TTC549 (cell line): Measurements from ENCODE around the gene LRRC15.

Experiments
- FAIRE-seq: peaks from 2 replicates; lab custom pipeline; 2012; peaks lifted over from hg19 to GRCh38; lab: Jason Lieb, UNC

The LRRC15 gene

DNA sequence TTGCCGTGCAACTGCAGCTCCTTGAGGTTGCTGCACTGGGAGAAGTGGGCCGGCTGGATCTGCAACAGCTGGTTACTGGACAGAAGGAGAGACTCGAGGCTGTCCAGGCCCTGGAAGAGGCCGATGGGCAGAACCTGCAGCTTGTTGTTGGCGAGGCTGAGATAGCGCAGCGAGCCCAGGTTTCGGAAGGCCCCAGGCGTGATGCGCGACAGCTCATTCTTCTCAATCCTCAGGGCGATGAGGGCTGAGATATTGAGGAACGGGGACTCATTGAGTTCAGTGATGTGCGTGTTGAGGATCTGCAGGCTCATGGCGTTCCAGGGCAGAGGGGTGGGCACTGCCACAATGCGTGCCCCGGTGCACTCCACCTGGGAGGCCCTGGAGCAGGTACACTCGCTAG lies 9.0 kb downstream of the LRRC15 start:
- FAIRE-seq, result no peak

DNA sequence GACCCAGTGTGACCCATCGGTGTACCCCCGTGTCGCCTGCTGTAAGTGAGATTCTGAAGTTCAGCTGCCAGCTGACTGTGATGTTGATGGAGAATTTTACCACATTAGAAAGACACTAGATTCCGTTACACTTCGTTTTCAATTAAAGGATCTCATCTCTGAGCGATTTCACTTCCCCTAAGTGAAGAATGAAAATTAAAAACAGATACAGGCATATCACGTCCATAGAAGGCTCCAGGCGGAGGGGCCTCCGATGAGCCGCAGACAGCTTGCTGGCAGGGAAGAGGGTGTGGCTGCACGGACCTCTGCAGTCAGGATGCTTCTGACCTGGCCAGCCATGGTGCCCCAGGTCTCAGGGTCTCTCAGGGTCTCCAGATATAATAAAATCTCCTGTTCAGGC lies 11.9 kb downstream of the LRRC15 start:
- no peak for FAIRE-seq

DNA sequence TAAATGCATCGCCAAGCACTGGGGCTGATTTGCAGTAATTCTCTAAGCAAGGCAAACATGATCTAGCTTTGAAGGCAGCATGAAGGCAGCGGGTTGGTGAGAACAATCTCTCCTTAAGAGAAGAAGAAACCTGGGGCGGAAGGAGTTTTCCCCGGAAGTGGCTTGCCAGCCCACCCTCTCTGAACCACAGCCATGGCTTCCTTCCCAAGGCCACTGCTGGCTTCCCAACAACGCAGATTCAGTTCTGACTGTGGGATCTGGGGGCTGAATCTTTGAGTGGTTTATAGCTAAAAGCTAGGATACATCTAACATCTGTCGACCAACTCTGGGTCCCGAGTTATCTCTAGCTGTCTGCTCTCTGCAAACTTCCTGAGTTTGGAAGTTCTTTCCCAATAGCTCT lies 14.2 kb downstream of the LRRC15 start:
- FAIRE-seq, result no peak

DNA sequence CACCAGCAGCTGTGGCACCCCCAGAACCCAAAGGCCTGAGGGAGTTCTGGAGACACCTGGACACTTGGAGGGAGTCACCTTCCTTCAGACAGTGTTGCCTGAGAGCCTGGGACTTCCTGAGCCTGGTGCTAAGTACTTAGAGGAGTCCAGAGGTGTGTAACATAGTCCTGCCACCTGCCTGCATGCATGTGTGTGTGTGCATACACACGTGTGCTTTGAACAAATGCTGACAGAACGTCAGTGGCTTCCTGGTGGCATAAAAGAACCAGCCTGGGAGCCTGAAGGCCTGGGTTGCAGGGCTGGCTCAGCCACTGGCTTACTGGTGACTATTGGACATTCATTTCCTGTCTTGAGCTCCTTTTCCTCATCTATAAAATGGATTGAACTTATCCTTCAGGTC lies 15.2 kb downstream of the LRRC15 start:
- no peak for FAIRE-seq

DNA sequence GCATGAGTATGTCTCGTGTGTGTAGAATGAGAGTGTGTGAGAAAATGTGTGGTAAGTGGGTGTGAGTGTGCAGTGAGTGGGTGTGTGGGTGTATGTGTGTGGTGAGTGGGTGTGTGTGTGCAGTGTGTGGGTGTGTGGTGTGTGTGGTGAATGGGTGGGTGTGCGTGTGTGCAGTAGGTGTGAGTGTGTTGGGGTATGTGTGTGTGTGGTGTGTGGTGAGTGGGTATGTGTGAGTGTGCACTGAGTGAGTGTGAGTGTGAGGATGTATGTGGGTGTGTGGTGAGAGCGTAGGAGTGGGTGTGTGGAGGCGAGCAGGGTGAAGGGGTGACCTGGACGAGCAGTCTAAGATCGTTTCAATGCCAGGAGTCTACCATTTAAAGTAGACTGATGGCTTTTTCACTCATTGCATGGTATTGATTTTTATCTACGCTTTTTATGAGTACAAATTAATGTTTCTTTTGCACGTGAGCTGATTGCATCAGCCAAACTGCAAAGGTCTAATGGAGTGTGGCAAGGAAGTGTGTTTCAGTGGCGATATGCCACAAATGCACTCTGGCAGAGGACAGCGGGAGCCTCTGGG lies 16.8 kb downstream of the LRRC15 start:
- FAIRE-seq, result no peak

DNA sequence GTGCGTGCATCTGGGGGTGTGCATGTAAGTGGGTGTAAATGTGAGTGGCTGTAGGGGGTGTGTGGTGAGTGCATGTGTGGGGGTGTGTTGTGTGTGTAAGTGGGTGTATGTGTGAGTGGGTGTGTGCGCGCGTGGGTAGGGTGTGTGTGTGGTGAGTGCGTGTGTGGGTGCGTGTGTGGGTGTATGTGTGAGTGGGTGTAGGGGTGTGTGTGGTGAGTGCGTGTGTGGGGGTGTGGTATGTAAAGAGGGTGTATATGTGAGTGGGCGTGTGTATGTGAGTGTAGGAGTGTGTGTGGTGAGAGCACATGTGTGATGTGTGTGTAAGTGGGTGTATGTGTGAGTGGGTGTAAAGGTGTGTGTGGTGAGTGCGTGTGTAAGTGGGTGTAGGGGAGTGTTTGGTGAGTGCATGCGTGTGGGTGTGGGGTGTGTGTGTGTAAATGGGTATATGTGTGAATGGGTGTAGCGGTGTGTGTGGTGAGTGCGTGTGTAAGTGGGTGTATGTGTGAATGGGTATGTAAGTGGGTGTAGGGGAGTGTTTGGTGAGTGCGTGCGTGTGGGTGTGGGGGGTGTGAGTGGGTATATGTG lies 17.5 kb downstream of the LRRC15 start:
- FAIRE-seq, result no peak

DNA sequence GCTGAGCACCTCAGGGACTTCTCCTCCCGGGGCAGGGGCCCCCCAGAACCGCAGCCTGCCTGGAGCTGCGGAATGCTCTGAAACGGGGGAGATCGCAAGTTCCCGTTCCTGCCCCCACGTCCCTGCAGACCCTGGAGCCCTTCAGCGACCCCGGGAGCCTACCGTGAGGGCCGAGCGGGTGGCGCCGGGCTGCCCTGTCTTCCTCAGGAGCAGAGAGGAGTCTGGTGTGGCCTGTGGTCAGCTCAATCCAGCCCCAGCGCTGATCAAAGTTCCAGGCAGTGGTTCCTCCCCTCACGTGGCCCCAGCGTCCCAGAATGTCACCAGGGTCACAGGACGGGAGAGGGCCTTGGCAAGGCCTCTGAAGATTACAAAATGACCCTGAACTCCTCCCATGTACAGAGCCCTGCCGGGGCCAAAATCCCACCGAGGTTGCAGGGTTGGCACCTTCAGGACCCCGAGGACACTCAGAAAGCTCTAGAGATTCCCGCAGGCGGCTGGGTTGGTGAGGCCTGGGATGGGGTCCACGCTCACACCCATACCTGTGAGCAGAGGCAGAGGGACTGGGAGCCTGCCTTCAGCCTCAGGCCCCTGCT lies 18.4 kb downstream of the LRRC15 start, which contains the start of gene CPN2:
TSS of gene CPN2 (minus strand) at position 249 of the 593 bp plus-strand sequence. CDS start 8,626 bp downstream, outside the sequence.
- no peak for FAIRE-seq

DNA sequence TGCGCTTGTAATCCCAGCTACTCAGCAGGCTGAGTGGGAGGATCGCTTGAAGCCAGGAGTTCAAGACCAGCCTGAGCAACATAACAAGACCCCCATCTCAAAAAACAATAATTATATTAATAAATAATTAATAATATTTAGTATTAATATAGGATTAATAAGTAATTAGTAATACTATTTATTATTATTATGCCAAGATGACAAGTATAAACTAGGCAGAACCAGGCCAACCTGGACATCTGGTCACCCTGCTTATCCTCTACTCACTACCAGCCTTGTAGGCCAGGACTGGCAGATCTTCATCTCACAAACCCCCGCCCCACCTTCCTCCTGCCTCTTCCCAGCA lies 18.8 kb downstream of the LRRC15 start:
- FAIRE-seq, result no peak

DNA sequence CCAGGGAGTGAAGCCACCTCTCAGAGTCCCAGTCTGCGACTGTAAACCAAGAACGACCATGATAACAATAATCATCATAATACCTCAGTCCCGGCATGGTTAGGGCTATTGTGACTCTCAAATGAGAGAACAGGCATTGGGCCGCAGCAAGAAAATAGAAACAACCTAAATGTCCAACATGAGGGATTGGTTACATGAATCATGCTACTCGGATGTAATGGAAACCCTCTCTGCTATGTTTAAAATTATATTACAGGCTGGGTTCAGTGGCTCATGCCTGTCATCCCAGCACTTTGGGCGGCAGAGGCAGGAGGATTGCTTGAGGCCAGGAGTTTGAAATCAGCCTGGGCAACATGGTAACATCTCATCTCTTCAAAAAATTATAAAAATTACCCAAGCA lies 21.2 kb downstream of the LRRC15 start:
- FAIRE-seq, result no peak

DNA sequence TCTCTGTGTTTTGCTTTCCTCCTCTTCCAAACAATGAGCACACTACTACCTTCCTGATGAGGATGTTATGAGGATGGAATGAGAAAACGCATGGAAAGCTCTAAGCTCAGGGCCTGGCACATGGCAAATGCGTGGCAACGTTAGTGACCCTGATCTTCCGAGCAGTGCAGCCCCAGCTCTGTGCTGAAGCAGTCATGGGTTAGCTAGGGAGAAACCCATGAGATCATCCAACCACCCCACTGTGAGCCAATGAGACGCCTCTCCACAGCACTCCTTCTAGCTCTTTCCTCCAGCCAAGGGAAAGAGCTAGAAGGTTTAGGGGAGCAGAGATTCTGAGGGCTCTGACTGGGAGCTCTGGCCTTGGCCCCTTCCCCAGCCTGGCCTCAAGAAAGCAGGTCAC lies 22.9 kb downstream of the LRRC15 start:
- FAIRE-seq, result no peak

DNA sequence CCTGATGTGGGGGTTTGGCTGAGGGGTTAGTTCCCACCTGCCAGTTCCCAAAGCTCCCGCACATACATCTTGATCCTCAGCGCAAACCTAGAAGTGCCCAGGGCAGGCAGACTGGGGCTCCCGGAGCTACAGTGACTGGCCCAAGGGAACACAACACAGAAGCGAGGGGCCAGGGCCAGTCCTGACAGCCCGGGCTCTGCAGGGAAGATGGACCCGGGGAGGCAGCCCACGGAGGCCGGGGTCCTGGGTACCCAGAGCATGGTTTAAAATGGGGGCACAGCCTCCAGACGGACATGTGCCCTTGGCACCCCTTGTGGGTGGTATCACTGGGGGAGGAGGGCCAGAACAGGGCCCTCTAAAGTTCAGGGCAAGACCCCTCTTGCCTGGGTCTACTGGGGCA lies 23.5 kb downstream of the LRRC15 start:
- no peak for FAIRE-seq

DNA sequence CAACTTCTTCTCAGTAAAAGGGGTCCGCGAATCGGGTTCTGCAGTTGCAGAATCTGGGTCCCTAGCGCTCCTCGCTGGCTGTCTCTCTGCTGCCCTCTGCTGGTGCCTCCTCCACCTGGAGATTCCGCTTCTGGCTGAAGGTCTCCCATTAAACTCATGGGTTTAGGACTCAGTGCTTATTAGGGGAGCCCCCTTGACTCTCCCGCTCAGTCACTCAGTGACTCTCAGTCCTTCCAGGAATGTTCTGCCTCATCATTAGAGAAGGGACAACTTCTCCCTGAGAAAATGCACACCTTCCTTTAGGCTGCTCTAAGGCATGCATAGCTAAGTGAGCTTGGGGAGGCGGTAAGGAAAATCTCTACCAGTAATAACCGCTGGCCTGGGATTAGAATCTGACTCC lies 25.5 kb downstream of the LRRC15 start:
- no peak for FAIRE-seq

DNA sequence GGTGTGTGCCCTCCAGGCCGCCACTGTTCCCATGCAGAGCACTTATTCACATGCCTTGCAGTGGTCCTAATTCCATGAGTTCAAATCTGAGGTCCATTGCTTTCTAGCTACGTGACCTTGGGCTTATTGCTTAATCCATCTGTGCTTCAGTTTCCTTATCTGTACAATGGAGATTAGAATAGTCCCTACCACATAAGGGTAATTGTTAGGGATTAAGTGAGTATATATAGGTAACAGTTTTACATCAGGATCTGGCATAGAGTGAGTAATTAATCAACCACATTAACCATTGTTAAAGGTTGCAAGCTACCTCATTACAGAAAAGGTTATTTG lies 26.0 kb downstream of the LRRC15 start:
- no peak for FAIRE-seq

DNA sequence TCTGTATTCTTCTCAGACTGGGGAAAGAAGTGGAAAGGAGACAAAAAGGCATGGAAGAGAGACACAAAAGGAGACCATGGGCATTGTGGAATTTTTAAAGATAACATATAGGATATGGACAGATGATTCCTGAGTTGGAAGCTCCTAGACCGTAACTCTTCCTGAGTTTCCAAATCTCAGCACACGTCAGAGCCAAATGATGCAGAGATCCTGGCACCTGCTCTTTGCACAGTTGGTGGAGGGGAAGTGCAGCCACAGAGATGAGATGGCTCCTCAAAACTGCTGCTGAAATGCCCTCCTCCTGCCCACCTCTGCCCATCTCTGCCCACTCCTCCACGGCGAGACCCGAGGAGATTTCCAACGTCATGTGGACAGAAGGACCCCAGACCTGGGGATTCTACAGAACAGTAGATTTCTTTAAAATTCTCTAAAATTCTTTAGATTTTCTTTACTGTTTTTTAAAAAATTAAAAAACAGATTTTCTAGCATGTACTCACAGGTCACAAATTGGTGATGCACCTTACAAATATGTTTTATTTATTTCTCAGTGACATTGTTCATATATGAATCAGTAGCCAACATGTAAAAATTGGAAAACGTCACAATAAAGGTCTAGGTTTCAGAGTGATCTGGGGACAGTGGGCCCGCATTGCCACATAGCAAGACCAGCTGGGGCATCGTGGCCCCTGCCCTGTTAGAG lies 26.5 kb downstream of the LRRC15 start:
- no peak for FAIRE-seq

DNA sequence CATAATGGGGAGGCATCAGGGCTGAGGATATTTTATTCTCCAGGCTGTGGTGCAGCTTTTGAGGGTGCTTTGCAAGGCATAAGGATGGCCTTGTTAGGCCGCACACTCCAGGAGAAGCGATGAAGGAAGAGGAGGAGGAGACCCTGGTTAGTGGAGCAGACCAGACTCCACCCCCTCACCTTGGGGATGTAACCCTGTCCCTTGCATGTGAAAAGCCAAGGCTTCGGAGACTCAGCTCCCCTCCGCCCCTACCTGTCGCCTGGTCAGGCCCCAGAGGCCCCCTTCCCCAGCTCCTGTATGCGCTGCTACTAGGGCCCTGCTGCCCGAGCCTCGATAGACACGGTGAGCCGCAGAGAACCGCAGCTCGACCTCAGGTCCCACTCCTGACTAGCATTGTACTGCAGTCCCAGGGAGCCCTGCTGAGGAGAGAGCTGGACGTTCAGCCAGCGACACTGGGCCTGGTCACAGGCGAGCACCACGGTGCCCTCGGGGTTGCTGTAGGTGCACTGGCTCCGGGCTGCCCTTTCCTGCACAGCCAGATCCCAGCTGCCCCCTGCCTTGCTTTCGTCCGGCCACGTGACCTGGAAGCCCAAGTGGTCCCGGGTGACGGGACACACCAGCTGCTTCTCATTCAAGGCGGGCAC lies 28.7 kb downstream of the LRRC15 start:
- no peak for FAIRE-seq

DNA sequence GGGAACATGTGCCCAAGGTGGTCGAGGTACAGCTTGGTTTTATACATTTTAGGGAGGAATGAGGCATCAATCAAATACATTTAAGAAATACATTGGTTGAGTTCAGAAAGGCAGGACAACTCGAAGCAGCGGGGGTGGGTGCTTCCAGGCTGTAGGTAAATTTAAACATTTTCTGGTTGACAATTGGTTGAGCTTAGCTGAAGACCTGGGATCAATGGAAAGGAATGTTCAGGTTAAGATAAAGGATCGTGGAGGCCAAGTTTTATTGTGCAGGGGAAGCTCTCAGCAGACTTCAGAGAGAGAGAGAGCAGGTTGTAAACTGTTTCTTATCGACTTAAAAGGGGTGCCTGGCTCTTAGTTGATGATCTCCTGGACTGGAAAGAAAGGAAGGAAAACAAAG lies 29.7 kb downstream of the LRRC15 start:
- no peak for FAIRE-seq

DNA sequence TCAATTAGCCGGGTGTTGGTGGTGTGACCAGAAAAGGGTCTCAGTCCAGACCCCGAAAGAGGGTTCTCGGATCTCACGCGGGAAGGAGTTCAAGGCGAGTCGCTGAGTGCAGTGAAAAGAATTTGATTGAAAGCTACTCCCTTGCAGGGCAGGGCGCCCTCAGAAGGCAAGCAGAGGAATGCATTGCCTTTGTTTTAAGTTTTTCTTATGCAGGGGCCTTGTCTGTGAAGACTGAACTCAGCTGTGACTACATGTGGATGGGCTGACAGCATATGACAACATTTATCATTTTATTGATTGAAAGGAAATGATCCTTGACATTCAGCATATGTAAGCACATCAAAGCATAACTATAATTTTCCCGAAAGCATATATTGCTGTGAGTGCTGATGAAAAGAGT lies 30.2 kb downstream of the LRRC15 start:
- FAIRE-seq, result no peak

DNA sequence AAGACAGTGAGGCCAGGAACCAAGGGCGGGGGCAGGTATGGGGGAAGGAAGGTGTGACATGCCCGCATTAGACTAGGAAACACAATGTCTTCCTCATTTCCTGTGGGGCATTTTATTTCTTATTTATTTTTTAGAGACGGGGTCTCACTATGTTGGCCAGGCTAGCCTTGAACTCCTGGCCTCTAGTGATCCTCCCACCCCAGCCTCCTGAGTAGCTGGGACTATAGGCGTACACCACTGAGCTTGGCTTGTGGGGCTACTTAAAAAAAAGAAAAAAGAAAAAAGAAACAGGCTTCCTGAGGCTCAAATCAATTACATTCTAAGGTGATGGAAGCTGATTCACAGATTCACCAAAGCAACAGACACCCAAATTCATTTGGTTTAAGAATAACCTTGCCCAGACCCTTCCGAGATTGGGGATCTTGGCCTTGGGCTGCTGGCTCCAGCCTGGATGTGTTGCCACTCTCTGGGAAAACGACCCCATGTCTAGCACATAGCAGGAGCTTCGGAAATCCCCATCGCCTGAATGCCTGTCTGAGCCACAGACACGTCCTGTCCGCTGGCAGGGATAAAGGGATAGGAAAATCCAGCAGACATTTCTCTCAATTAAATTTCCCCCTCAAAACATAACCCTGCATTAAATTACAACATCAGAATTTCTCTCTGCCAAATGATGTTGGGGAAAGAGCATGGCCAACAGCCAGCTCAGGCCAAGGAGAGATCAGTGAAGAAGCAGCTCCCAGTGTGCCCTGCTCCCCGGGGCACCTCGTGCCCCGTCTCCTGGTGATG lies 31.4 kb downstream of the LRRC15 start:
- FAIRE-seq, result no peak

DNA sequence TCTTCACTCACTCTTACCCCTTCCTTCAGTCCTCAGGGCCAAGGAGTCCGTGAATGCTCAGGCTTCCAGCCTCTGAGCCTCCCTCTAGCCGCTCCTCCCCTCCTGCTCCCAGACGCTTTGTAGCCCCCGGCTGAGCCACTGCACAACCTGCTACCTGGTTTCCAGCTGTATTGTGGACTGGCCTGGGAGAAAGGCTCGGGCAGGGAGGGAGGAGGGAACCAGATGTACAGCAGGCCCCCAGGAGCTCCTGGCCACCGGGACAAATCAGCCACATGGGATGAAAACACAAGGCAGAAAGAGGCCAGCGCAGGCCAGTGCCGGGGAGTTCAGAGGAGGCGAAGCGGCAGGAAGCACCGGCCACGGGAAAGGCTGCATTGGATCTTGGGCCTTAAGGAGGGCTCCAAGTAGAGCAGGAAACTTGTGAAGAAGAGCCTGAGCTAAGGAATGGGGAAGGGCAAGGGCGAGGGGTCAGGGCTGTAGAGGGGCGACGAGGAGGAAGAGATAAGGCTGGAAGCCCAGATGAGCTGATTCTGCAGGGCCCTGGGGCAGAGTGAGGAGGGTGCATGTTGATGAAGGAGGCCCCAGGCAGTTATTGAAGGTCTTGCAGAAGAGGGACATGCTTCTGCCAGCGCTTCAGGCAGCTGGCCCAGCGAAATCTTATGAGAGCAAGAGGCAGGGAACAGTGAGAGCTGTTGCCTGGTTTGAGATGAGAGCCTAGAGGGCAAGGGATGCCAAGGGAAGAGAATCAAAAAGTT lies 32.8 kb downstream of the LRRC15 start:
- no peak for FAIRE-seq

DNA sequence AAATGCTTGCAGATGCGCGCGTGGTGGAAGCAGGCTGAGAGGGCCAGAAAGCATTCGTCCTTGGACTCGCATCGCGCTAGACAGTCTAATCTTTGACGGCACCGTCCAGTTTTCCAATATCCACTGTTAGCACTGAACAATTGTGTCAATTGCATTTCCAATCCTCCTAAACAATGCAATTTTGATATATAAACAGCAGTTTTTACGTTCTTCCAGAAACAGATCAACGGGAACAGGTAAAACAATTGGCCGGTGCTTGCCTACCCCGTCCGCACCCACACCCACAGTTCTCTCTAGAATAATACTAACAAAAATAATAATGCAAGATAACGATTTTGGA lies 35.6 kb downstream of the LRRC15 start:
- no peak for FAIRE-seq

DNA sequence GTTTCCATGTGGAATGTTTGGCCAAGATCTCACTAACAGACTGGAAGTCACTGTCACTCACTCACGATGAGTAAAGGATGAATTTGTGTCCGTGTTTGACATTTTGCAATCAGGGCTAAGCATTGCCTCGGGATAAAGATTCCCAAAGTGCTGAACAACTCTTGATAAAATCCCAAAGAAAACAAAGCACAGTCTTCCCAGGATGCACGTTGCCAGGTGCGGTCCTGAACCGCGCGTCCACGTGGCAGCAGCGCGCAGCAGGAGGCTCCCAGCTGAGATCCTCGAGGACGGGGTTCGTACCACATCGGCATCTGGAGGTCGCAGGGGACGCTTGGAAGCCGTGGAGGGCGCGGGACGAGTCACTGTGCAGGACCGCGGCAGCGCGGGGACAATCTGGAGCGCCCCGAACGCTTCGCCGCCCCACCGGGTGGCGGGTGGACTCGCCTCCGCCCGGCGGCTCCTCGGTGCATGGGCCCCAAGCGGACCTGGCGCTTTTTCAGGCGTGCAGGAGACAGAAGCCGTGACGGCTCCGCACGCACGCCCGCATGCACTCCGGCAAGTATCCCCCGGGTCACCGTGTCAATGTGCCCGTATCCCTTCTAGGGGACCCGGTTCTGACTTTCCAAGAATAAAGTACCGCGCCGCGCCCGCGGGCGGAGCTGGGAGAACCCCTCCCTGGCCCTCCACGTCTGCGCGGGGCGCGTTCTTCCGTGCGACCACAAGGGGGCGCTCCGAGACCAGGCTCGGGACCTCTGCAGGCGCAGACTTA lies 36.1 kb downstream of the LRRC15 start:
- no peak for FAIRE-seq
